Neural progenitor cell (in vitro differentiated cells): ENCODE measurements around the gene MAGEA8. TPM values are rescaled to one million over a fixed set of nuclear protein-coding genes. Genes with fewer than 3 reads are reported as not detected.
"Not testable (repeated sequence)": the region's sequence is repeated elsewhere in the genome, so short reads cannot be mapped to it uniquely, and the experiment has no call there.

ENCODE experiments used
- DNase-seq: peaks from one replicate; pipeline ENCODE4 v3.0.0-alpha.2; 2016; ENCODE audit warnings: low spot score
- H2AFZ ChIP-seq: fragments of 200-600 bp; sonication (generic); replicated peaks from 2 replicates; pipeline ENCODE4 v1.6.1; 2016; ENCODE audit warnings: antibody characterized with exemption
- H3F3A ChIP-seq: fragments of 200-600 bp; sonication (generic); 2 replicates; pipeline ENCODE4 v1.6.1; 2016; ENCODE audit warnings: antibody characterized with exemption, low read depth
- H3K27ac ChIP-seq: fragments of 200-600 bp; sonication (generic); 2 replicates; pipeline ENCODE4 v1.5.1; 2016; ENCODE audit warnings: mild to moderate bottlenecking
- H3K27me3 ChIP-seq: fragments of 200-600 bp; sonication (generic); 2 replicates; pipeline ENCODE4 v1.6.1; 2016; ENCODE audit warnings: mild to moderate bottlenecking, moderate library complexity
- H3K36me3 ChIP-seq: fragments of 200-600 bp; sonication (generic); 2 replicates; pipeline ENCODE4 v1.5.1; 2016
- H3K4me1 ChIP-seq: fragments of 200-600 bp; sonication (generic); 2 replicates; pipeline ENCODE4 v1.6.1; 2016; ENCODE audit warnings: mixed run types
- H3K4me2 ChIP-seq: fragments of 200-600 bp; sonication (generic); 2 replicates; pipeline ENCODE4 v1.6.1; 2016
- H3K4me3 ChIP-seq: fragments of 200-600 bp; sonication (generic); 2 replicates; pipeline ENCODE4 v1.5.1; 2016
- H3K79me2 ChIP-seq: fragments of 200-600 bp; sonication (generic); 2 replicates; pipeline ENCODE4 v1.6.1; 2016; ENCODE audit warnings: low read depth
- H3K9ac ChIP-seq: fragments of 200-600 bp; sonication (generic); 2 replicates; pipeline ENCODE4 v1.6.1; 2016
- H3K9me3 ChIP-seq: fragments of 200-600 bp; sonication (generic); 2 replicates; pipeline ENCODE4 v1.5.1; 2016; ENCODE audit warnings: low read depth
- H4K20me1 ChIP-seq: fragments of 200-600 bp; sonication (generic); 2 replicates; pipeline ENCODE4 v1.6.1; 2016; ENCODE audit warnings: low read depth
- H3K27ac Mint-ChIP-seq: 3 replicates; pipeline ENCODE4 v1.8.0; 2021; ENCODE audit warnings: mixed read lengths
- H3K27me3 Mint-ChIP-seq: 2 replicates; pipeline ENCODE4 v1.8.0; 2022; ENCODE audit warnings: low read depth, mild to moderate bottlenecking, inconsistent platforms, moderate library complexity, mixed read lengths; ENCODE audit not compliant: insufficient read depth
- H3K36me3 Mint-ChIP-seq: 3 replicates; pipeline ENCODE4 v1.8.0; 2021; ENCODE audit warnings: mixed read lengths
- H3K4me1 Mint-ChIP-seq: 3 replicates; pipeline ENCODE4 v1.8.0; 2021; ENCODE audit warnings: mixed read lengths
- H3K4me3 Mint-ChIP-seq: 3 replicates; pipeline ENCODE4 v1.8.0; 2021; ENCODE audit warnings: mild to moderate bottlenecking, moderate library complexity, mixed read lengths
- H3K9me3 Mint-ChIP-seq: 3 replicates; pipeline ENCODE4 v1.8.0; 2020; ENCODE audit warnings: mixed read lengths
- CTCF ChIP-seq: fragments of 200-600 bp; sonication (generic); IDR thresholded peaks from 2 replicates; pipeline ENCODE4 v1.5.1; 2017; ENCODE audit warnings: antibody characterized with exemption, mild to moderate bottlenecking
- EZH2 ChIP-seq: fragments of 200-600 bp; sonication (generic); IDR thresholded peaks from 2 replicates; pipeline ENCODE4 v1.6.1; 2017; ENCODE audit warnings: antibody characterized with exemption, mild to moderate bottlenecking, moderate library complexity
- EZH2phosphoT487 ChIP-seq: fragments of 200-600 bp; sonication (generic); IDR thresholded peaks from 2 replicates; pipeline ENCODE4 v1.6.1; 2017; ENCODE audit warnings: antibody characterized with exemption
- total RNA-seq: library from RNA; depleted of rRNA; stranded (reverse); fragments of >200 nt; gene quantifications from 2 replicates; pipeline ENCODE4 v1.2.3, GENCODE V29; 2015; ENCODE audit warnings: low replicate concordance

Gene MAGEA8
- total RNA-seq, 1 donor from 2014 or later: not detected

GRCh38 chrX:149877157-149877556, 3.8 kb upstream of the MAGEA8 start:
- no peaks in the 10 kb centered on the region for H3K4me1 ChIP-seq
- H3K27ac ChIP-seq: no peak overlapping the region
- H3K9me3 ChIP-seq: no peaks in the 10 kb centered on the region
- no peak overlapping the region for H3K27ac Mint-ChIP-seq
- H3K27me3 ChIP-seq: no peaks in the 10 kb centered on the region
- H3K9ac ChIP-seq: no peak overlapping the region
- no peaks in the 10 kb centered on the region for H3K4me1 Mint-ChIP-seq
- no peaks in the 10 kb centered on the region for H3K36me3 ChIP-seq
- no peaks in the 10 kb centered on the region for H3F3A ChIP-seq
- TF ChIP-seq CTCF: no peak
- H3K4me2 ChIP-seq: no peak overlapping the region
- H3K79me2 ChIP-seq: no peaks in the 10 kb centered on the region
- H3K9me3 Mint-ChIP-seq: peaks cover 5% of the 10 kb centered on the region
- H3K36me3 Mint-ChIP-seq: no peaks in the 10 kb centered on the region
- no peak for DNase-seq
- H3K4me3 ChIP-seq: no peak overlapping the region
- no peak overlapping the region for H2AFZ ChIP-seq
- no peak overlapping the region for H3K4me3 Mint-ChIP-seq
- H4K20me1 ChIP-seq: no peaks in the 10 kb centered on the region
- H3K27me3 Mint-ChIP-seq: no peaks in the 10 kb centered on the region

- H3F3A ChIP-seq: no peaks in the 10 kb centered on the region
- no peak overlapping the region for H3K4me3 Mint-ChIP-seq
- H3K9ac ChIP-seq: no peak overlapping the region
- H3K4me1 Mint-ChIP-seq: no peaks in the 10 kb centered on the region
- no peaks in the 10 kb centered on the region for H3K36me3 ChIP-seq
- no peak overlapping the region for H3K4me2 ChIP-seq
- TF ChIP-seq EZH2: no peak
- no peak for TF ChIP-seq CTCF
- no peaks in the 10 kb centered on the region for H3K27me3 Mint-ChIP-seq
- DNase-seq: no peak
- H2AFZ ChIP-seq: no peak overlapping the region
- no peaks in the 10 kb centered on the region for H4K20me1 ChIP-seq
- H3K79me2 ChIP-seq: no peaks in the 10 kb centered on the region
- H3K9me3 Mint-ChIP-seq: peaks cover 8% of the 10 kb centered on the region
- no peaks in the 10 kb centered on the region for H3K36me3 Mint-ChIP-seq
- no peak overlapping the region for H3K4me3 ChIP-seq
- no peak overlapping the region for H3K27ac ChIP-seq
- no peaks in the 10 kb centered on the region for H3K27me3 ChIP-seq
- no peak overlapping the region for H3K27ac Mint-ChIP-seq
- H3K9me3 ChIP-seq: no peaks in the 10 kb centered on the region
- H3K4me1 ChIP-seq: no peaks in the 10 kb centered on the region
Observed at GRCh38 chrX:149877636-149878035, 3.3 kb upstream of the MAGEA8 start.

GRCh38 chrX:149890828-149891227, 9.8 kb downstream of the MAGEA8 start:
- DNase-seq, H4K20me1 ChIP-seq, H3K36me3 ChIP-seq, H3K4me3 ChIP-seq, H3K36me3 Mint-ChIP-seq, H3K27ac ChIP-seq, H2AFZ ChIP-seq, H3K4me2 ChIP-seq, H3K4me1 ChIP-seq, H3K9ac ChIP-seq, H3K27me3 Mint-ChIP-seq, H3K4me1 Mint-ChIP-seq, H3K4me3 Mint-ChIP-seq, H3K27me3 ChIP-seq, H3K27ac Mint-ChIP-seq, H3F3A ChIP-seq, H3K79me2 ChIP-seq: not testable (repeated sequence)
- peaks cover 20% of the 10 kb centered on the region for H3K9me3 ChIP-seq
- peaks cover 12% of the 10 kb centered on the region for H3K9me3 Mint-ChIP-seq

GRCh38 chrX:149898554-149898953, 17.6 kb downstream of the MAGEA8 start:
- Histone ChIP-seq H3K36me3 (no peaks in the 10 kb centered on the region), H3K4me2 (no peak overlapping the region), H3K9ac (no peak overlapping the region), H3K4me1 (peaks cover 7% of the 10 kb centered on the region), H3K27ac (no peak overlapping the region), H3F3A (no peaks in the 10 kb centered on the region), H2AFZ (no peak overlapping the region), H3K27me3 (no peaks in the 10 kb centered on the region), H3K9me3 (peaks cover 15% of the 10 kb centered on the region), H3K79me2 (no peaks in the 10 kb centered on the region), H3K4me3 (no peak overlapping the region), H4K20me1 (no peaks in the 10 kb centered on the region)
- H3K36me3 Mint-ChIP-seq: no peaks in the 10 kb centered on the region
- H3K4me1 Mint-ChIP-seq: no peaks in the 10 kb centered on the region
- H3K27me3 Mint-ChIP-seq: no peaks in the 10 kb centered on the region
- H3K27ac Mint-ChIP-seq: no peak overlapping the region
- H3K9me3 Mint-ChIP-seq: peaks cover 6% of the 10 kb centered on the region
- no peak for DNase-seq
- H3K4me3 Mint-ChIP-seq: no peak overlapping the region
- TF ChIP-seq EZH2phosphoT487 (no peak), EZH2 (no peak), CTCF (no peak)
